Activated T-cell treated with anti-CD3 and anti-CD28 coated beads for 24 hours (primary cell): ENCODE data around the gene C19orf73.
"Not testable (repeated sequence)": the region's sequence is repeated elsewhere in the genome, so short reads cannot be mapped to it uniquely, and the experiment has no call there.

Experiments used
- DNase-seq: peaks from one replicate; pipeline ENCODE4 v3.0.0-alpha.2; 2020; ENCODE audit warnings: low read depth

The C19orf73 gene

GRCh38 chr19:49121841-49122240, 2.9 kb upstream of the C19orf73 start:
- not testable (repeated sequence) for DNase-seq

GRCh38 chr19:49120868-49121267, 1.9 kb upstream of the C19orf73 start:
- DNase-seq, result no peak

GRCh38 chr19:49120325-49120683, 1.4 kb upstream of the C19orf73 start:
- DNase-seq, result no peak

GRCh38 chr19:49119411-49120324, 725 bp upstream of the C19orf73 start, which contains the start of gene PPFIA3:
PPFIA3 (plus strand) TSS chr19:49119544; CDS start chr19:49127874, 8,330 bp downstream.
- DNase-seq, result no peak

GRCh38 chr19:49117677-49118564, 1.0 kb downstream of the C19orf73 start:
- no peak for DNase-seq

GRCh38 chr19:49116544-49116943, 2.4 kb downstream of the C19orf73 start:
- no peak for DNase-seq

- peak; percentile 40 for DNase-seq
Measured at GRCh38 chr19:49114630-49115363, 4.1 kb downstream of the C19orf73 start.

- peak; percentile 64 for DNase-seq
Measured at GRCh38 chr19:49113762-49114629, 4.9 kb downstream of the C19orf73 start, which contains the start of gene LIN7B. LIN7B (plus strand) TSS chr19:49114370; CDS start chr19:49114405, 35 bp downstream.

- no peak for DNase-seq
Measured at GRCh38 chr19:49111218-49111998, 7.5 kb downstream of the C19orf73 start.

- no peak for DNase-seq
Measured at GRCh38 chr19:49110567-49110966, 8.4 kb downstream of the C19orf73 start.

- no peak for DNase-seq
Measured at GRCh38 chr19:49109569-49110233, 9.2 kb downstream of the C19orf73 start.

GRCh38 chr19:49109051-49109450, 9.9 kb downstream of the C19orf73 start:
- DNase-seq, result no peak

GRCh38 chr19:49107625-49108459, 11.1 kb downstream of the C19orf73 start:
- DNase-seq, result no peak

GRCh38 chr19:49106648-49107135, 12.3 kb downstream of the C19orf73 start:
- DNase-seq, result peak; percentile 45

GRCh38 chr19:49104229-49104864, 14.6 kb downstream of the C19orf73 start:
- DNase-seq, result no peak

- DNase-seq, result no peak
Measured at GRCh38 chr19:49103331-49104085, 15.4 kb downstream of the C19orf73 start.

- no peak for DNase-seq
Measured at GRCh38 chr19:49102303-49102702, 16.6 kb downstream of the C19orf73 start.
